Measurements from ENCODE around the gene CCDC12. TPM values are rescaled to one million over a fixed set of nuclear protein-coding genes. Genes with fewer than 3 reads are reported as not detected.

The CCDC12 gene
- total RNA-seq, 2 donors from 2014 or later, result 46.7 to 47.8 TPM

DNA sequence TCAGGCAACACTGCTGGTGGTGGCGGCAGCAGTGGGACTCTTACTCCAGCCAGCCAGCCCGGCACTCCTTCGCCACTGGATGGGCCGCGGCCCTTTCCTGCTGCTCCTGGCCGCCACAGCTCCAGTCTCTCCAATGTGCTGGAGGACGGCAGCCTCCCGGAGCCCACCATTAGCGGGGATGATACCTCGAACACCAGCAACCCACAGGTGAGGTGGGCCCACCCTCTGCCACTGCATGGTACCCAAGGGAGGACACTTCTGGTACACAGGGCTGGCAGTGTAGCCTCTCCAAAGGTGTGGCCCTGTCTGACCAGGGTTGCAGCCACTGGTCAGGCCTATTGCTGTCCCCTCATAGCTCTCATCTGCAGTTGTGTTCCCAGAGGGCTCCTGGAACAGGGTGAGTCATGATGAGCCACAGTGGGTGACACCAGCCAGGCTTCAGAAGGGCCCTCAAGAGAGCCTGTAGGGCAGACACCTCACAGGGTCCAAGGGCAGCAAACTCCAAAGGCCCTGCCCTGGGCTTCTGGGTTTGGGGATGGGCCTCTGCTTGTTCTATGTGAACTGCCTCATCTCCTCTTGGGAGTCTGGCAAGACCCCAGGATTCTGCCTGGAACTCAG is 23.8 kb upstream of the CCDC12 start:
- TF ChIP-seq, protein P1, sequence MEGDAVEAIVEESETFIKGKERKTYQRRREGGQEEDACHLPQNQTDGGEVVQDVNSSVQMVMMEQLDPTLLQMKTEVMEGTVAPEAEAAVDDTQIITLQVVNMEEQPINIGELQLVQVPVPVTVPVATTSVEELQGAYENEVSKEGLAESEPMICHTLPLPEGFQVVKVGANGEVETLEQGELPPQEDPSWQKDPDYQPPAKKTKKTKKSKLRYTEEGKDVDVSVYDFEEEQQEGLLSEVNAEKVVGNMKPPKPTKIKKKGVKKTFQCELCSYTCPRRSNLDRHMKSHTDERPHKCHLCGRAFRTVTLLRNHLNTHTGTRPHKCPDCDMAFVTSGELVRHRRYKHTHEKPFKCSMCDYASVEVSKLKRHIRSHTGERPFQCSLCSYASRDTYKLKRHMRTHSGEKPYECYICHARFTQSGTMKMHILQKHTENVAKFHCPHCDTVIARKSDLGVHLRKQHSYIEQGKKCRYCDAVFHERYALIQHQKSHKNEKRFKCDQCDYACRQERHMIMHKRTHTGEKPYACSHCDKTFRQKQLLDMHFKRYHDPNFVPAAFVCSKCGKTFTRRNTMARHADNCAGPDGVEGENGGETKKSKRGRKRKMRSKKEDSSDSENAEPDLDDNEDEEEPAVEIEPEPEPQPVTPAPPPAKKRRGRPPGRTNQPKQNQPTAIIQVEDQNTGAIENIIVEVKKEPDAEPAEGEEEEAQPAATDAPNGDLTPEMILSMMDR (conservative IDR thresholded peaks at IDR 0.05), result no peak
- H3K27ac Mint-ChIP-seq, result no peak overlapping the region
- H3K9me3 ChIP-seq (ENCODE audit: control insufficient read depth, low read length), result no peaks in the 10 kb centered on the region

DNA sequence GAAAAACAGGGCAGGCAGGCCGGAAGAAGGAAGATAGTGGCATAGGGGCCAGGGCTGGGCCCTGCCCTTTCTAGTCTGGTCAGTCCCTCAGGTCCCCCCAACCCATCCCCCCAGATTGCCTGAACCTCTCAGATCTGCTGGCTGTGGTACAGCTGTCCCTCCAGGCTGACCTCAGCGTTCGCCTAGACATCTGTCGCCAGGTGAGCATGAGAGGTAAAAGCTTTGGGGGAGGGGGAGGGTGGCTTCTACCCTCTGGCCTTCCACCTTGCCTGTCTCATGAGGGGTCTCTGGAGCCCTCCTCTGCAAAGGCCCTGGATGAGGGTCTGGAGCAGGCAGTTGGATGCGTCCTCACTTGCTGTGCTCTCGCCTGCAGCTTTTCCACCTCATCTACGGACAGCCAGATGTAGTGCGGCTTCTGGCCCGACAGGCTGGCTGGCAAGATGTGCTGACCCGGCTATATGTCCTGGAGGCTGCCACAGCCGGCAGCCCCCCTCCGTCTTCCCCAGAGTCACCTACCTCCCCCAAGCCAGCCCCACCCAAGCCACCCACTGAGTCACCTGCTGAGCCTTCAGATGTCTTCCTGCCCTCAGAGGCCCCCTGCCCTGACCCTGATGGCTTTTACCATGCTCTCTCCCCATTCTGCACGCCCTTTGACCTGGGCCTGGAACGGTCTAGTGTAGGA is 23.1 kb upstream of the CCDC12 start:
- WGBS, 2 experiments (ENCODE audit: insufficient coverage in 1 of 2, insufficient read length in 1 of 2), result 91 to 97% methylated on average over 4 to 14 of the region's 14 CpGs

More for the DNA sequence above, 23.8 kb upstream of the CCDC12 start:
- peaks cover 33% of the 10 kb centered on the region for H3K36me3 Mint-ChIP-seq (ENCODE audit: low read depth)
- peaks cover 3% of the 10 kb centered on the region for H3K4me1 Mint-ChIP-seq
- H3K4me3 ChIP-seq (ENCODE audit: low read length), result no peak overlapping the region
- H3K9me3 Mint-ChIP-seq, result no peaks in the 10 kb centered on the region
- H3K27me3 Mint-ChIP-seq (ENCODE audit: insufficient read depth), result no peaks in the 10 kb centered on the region
- DNase-seq, result no peak
- H3K4me1 ChIP-seq (ENCODE audit: control insufficient read depth, insufficient read depth, low read length), result no peaks in the 10 kb centered on the region
- peaks cover 30% of the 10 kb centered on the region for H3K36me3 ChIP-seq (ENCODE audit: control insufficient read depth, insufficient read depth, low read length)
- H3K27ac ChIP-seq (ENCODE audit: low read depth, low read length), result no peak overlapping the region
- 95 to 98% methylated on average over 10 of the region's 10 CpGs for WGBS, 2 experiments (ENCODE audit: insufficient coverage in 1 of 2, insufficient read length in 1 of 2)
- H3K9ac ChIP-seq (ENCODE audit: extremely low read depth, low read length, poor library complexity, severe bottlenecking), result no peak overlapping the region
- H3K27me3 ChIP-seq (ENCODE audit: control insufficient read depth, insufficient read depth, low read length, poor library complexity, severe bottlenecking), result no peaks in the 10 kb centered on the region
- H3K4me3 Mint-ChIP-seq, result no peak overlapping the region

DNA sequence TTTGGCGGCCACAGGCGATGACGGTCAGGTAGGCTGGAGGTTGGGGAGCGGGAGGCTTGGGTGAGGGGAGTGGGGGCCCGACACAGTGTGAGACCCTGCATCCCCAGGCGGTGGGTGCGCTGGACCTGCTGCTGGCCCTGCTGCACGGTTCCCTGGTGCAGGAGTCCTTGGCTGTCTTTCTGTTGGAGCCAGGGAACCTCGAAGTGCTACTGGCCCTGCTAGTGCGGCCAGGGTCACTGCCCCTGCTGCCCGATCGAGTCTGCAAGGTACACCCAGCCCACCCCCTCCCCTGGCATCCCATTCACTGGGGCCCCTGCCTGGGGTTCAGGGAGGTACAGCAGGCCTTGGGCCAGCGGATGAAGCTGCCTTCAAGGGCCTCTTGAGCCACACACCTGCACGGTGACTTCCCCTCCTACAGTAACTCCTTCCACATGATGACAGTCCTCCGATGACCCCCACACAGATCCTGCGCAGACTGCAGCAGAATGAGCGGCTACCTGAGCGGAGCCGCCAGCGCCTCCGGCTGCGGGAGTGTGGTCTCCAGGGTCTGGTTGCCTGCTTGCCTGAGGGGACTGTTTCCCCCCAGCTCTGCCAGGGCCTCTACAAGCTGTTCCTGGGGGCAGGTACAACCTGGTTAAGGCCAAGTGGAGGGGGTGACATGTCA is 22.4 kb upstream of the CCDC12 start:
- H3K27ac Mint-ChIP-seq, result no peak overlapping the region
- Histone ChIP-seq H3K4me3 (ENCODE audit: low read length) (no peak overlapping the region), H3K9ac (ENCODE audit: extremely low read depth, low read length, poor library complexity, severe bottlenecking) (no peak overlapping the region), H3K4me1 (ENCODE audit: control insufficient read depth, insufficient read depth, low read length) (no peaks in the 10 kb centered on the region), H3K27ac (ENCODE audit: low read depth, low read length) (no peak overlapping the region), H3K9me3 (ENCODE audit: control insufficient read depth, low read length) (no peaks in the 10 kb centered on the region), H3K36me3 (ENCODE audit: control insufficient read depth, insufficient read depth, low read length) (peaks cover 30% of the 10 kb centered on the region), H3K27me3 (ENCODE audit: control insufficient read depth, insufficient read depth, low read length, poor library complexity, severe bottlenecking) (no peaks in the 10 kb centered on the region)
- TF ChIP-seq, protein P1 (conservative IDR thresholded peaks at IDR 0.05), result no peak
- H3K9me3 Mint-ChIP-seq, result no peaks in the 10 kb centered on the region
- H3K4me3 Mint-ChIP-seq, result no peak overlapping the region
- peaks cover 24% of the 10 kb centered on the region for H3K36me3 Mint-ChIP-seq (ENCODE audit: low read depth)
- WGBS, 2 experiments (ENCODE audit: insufficient coverage in 1 of 2, insufficient read length in 1 of 2), result 84 to 91% methylated on average over 7 to 22 of the region's 22 CpGs
- no peaks in the 10 kb centered on the region for H3K27me3 Mint-ChIP-seq (ENCODE audit: insufficient read depth)
- peaks cover 3% of the 10 kb centered on the region for H3K4me1 Mint-ChIP-seq
- DNase-seq, result no peak

More for the DNA sequence above, 23.1 kb upstream of the CCDC12 start:
- Mint-ChIP-seq H3K36me3 (ENCODE audit: low read depth) (peaks cover 29% of the 10 kb centered on the region), H3K9me3 (no peaks in the 10 kb centered on the region), H3K27me3 (ENCODE audit: insufficient read depth) (no peaks in the 10 kb centered on the region), H3K4me3 (no peak overlapping the region), H3K4me1 (peaks cover 3% of the 10 kb centered on the region), H3K27ac (no peak overlapping the region)
- no peak for DNase-seq
- Histone ChIP-seq H3K36me3 (ENCODE audit: control insufficient read depth, insufficient read depth, low read length) (peaks cover 30% of the 10 kb centered on the region), H3K9ac (ENCODE audit: extremely low read depth, low read length, poor library complexity, severe bottlenecking) (no peak overlapping the region), H3K9me3 (ENCODE audit: control insufficient read depth, low read length) (no peaks in the 10 kb centered on the region), H3K4me3 (ENCODE audit: low read length) (no peak overlapping the region), H3K27ac (ENCODE audit: low read depth, low read length) (no peak overlapping the region), H3K27me3 (ENCODE audit: control insufficient read depth, insufficient read depth, low read length, poor library complexity, severe bottlenecking) (no peaks in the 10 kb centered on the region), H3K4me1 (ENCODE audit: control insufficient read depth, insufficient read depth, low read length) (no peaks in the 10 kb centered on the region)
- TF ChIP-seq, protein P1 (conservative IDR thresholded peaks at IDR 0.05), result no peak
